Measurements from ENCODE around the gene NIPAL3.

DNA sequence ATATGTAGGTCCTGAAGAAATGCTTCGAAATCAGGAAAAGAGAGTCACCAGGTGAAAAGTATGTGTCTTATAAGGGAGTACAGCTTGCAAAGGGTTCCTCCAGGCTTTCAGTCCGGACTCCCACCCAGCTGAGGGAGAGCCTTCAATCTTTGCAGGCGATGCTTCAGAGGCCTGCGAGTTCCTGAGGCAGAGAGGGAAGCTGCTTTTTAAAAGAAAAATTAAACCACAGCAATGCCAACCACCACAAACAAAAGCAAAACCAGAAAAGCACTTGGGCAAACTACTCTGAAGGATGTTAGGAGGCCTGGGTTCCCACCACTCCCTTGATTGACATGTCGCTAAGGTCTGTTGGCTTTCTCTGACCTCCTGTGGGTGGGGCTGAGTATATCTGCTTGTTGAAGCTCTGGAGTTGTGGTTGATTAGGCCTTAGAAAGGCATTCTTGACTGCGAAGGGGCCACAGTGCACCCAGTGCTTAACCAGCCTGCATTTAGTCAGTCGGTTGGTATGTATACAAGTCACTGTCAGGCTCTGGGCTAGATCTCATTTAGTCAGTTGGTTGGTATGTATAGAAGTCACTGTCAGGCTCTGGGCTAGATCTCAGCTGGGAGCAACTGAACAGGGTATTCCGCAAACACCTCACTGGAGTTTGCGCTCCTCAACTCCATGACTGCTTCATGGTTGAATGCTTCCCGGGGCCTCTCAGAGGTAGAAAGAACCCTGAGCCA lies 1.2 kb downstream of the NIPAL3 start:
- TF ChIP-seq POLR2A (IDR thresholded peaks at IDR 0.05) (no peak), POLR2AphosphoS5 (IDR thresholded peaks at IDR 0.05) (no peak)
- TF ChIP-seq, protein P1, sequence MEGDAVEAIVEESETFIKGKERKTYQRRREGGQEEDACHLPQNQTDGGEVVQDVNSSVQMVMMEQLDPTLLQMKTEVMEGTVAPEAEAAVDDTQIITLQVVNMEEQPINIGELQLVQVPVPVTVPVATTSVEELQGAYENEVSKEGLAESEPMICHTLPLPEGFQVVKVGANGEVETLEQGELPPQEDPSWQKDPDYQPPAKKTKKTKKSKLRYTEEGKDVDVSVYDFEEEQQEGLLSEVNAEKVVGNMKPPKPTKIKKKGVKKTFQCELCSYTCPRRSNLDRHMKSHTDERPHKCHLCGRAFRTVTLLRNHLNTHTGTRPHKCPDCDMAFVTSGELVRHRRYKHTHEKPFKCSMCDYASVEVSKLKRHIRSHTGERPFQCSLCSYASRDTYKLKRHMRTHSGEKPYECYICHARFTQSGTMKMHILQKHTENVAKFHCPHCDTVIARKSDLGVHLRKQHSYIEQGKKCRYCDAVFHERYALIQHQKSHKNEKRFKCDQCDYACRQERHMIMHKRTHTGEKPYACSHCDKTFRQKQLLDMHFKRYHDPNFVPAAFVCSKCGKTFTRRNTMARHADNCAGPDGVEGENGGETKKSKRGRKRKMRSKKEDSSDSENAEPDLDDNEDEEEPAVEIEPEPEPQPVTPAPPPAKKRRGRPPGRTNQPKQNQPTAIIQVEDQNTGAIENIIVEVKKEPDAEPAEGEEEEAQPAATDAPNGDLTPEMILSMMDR (IDR thresholded peaks at IDR 0.05) = no peak
